GM15510 (cell line): ENCODE data around the gene ZC3H7A.
A peak's percentile ranks its signal among the peaks of the same experiment; 100 is the strongest.

Source experiments
- POLR2A ChIP-seq: IDR thresholded peaks from 3 replicates; pipeline ENCODE4 v1.6.1; 2011; ENCODE audit warnings: borderline replicate concordance; ENCODE audit not compliant: insufficient read length; ENCODE audit errors: extremely low read depth

Gene ZC3H7A

GRCh38 chr16:11791144-11791828 is 5.8 kb downstream of the ZC3H7A start:
- no peak for TF ChIP-seq POLR2A

GRCh38 chr16:11788914-11789313 is 8.1 kb downstream of the ZC3H7A start:
- TF ChIP-seq POLR2A, result no peak

GRCh38 chr16:11784038-11784369 is 13.1 kb downstream of the ZC3H7A start:
- TF ChIP-seq POLR2A, result no peak

DNA sequence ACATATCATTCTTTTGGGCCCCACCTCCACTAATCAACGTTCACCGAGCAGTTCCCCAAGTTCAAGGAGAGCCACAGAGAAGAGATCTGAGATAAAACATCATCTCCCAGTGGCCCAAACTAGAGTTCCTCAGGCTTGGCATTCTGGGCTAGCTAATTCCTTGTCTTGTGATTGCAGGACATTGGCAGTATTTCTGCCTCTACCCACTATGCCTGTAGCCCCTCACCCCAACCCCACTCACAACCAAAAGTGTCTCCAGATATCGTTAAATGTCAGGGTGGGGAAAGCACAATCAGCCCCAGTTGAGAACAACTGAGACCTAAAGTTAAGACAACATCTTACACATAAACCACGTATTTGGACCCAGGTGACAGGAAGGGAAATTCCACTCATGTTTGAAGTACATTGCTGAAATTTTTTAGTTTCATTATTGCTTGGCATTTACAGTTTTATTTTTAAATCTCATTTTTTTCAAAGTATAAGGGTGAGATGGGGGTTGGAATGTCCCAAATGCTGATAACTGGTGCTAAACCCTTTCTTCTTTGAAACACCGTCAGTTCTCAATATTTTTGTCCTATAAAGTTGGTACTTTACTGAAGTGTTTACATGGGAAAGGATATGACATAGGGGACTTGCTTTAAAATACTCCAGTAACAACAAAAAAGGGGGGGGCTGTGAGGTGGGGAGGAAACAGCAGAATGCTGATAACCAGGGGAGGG is 13.6 kb downstream of the ZC3H7A start:
- TF ChIP-seq POLR2A, result peak; percentile 26

DNA sequence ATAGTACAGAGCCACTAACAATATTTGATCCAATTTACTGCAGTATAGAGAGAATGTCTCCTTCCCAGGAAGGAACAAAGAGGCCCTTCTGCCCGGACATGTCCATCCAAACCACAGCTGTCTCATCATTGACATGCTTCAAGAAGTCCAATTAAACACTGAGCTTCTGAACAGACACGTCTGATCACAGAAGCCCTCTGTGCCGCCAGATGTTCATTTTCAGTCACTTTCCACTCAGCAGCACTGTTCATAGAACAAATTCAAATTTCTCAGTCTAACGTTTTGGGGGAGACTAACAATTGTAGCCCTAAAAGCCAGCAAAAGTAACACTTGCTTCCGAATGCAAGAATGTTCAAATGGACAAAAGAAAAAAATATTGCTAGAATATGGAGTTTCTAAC is 15.3 kb downstream of the ZC3H7A start:
- no peak for TF ChIP-seq POLR2A

DNA sequence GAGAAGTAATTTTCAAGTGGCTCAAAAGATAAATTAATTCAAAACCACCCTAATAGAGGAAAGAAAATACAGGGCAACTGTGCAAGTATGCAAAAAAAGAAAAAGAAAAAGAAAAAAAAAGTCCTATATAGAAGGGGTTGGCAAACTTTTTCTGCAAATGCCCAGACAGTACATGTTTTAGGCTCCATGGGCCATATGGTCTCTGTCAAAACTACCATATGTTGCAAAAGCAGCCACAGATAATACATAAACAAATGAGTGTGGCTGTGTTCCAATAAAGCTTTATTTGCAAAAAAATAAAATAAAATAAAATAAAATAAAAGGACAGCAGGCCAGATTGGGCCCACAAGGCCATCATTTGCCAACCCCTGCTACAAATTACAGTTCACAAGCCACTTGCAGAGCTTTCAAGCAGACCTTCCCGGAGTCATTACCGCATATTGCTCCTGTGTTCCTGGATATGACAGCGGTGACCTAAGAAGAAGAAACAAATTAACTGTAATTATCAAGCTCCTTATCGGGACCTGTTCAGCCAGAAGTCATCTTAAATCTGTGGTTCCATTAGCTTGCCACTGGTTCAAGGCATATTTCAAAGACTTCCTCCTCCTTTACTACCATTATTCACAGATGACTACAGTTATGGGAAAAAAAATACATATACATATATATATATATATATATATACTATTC is 15.9 kb downstream of the ZC3H7A start:
- no peak for TF ChIP-seq POLR2A

GRCh38 chr16:11779074-11779473 is 18.0 kb downstream of the ZC3H7A start:
- TF ChIP-seq POLR2A, result no peak

- no peak for TF ChIP-seq POLR2A
Observed at GRCh38 chr16:11774065-11774626, 22.9 kb downstream of the ZC3H7A start.

DNA sequence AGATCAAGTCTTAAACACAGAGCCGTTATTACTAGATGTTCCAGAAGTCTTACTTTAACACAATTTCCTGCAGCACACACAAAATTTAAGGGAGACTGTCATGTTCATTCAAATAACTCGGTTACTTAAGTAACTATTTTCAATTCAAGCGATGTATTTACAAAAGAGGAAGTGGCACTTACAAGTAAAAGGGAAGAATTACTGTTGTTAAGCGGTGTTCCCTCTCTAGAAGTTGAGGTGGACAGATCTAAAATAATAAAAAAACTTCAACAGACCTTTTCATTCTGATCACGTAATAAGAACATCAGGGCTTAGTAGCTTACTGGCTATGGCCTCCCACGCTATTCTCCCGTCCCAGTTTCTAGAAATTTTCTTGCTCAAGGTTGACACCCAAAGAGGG is 28.2 kb downstream of the ZC3H7A start:
- no peak for TF ChIP-seq POLR2A

DNA sequence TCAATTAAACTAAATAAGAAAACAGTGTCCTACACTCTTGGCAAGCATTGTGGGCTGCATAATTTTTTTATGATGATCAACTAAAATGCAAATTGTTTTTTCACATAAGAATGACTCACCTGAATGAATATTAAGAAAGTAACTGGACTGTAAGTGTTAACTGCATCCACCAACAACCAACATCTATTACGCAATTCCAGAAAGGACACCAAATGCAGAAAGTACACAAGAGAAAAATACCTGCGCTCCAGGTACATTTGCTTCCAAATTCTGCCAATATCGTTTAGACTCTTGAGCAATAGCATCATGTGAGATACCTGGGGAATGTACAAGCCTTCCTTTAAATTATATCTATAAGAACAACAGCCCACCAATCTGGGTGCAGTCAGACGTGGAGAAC is 34.6 kb downstream of the ZC3H7A start:
- TF ChIP-seq POLR2A, result no peak

GRCh38 chr16:11759997-11760396 is 37.1 kb downstream of the ZC3H7A start:
- no peak for TF ChIP-seq POLR2A

GRCh38 chr16:11759163-11759834 is 37.8 kb downstream of the ZC3H7A start:
- TF ChIP-seq POLR2A, result no peak

DNA sequence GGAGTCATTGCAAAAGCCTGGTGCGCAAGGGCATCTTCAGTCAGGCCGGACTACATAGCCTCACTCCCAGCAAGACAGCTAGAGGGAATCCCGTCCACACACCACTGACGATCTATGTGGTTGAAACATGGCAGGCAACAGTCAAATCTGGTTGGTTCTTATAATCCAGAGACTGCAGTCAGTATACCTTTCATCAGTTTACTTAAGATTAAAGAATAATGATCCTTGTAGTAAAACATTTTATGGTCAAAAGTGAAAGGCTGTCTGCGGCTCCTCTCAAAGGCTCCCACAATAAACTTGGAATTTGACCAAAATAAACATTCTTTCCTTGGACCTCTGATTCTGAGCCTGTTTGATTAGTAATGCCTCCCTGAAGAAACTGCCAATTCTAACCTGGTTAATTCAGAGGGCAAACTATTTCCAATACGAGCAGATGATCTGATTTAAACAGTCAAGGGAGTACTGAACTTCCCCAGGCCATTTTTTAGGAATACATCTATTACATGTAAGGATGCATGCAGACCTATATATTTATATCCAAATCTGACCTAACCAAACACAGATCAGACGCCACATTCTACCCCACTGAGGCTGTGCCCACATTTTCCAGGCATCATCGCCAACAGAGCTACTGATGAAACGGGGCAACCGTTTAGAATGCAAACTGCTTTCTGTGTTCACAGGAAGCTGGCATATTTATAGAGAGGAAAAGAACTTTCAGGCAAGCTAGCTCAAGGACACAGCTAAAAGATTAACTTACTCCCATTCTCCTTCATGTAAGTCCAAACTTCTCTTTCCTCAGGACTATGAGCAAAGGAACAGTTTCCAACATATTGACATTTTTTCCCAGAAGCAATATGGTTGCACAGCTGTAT is 39.1 kb downstream of the ZC3H7A start:
- no peak for TF ChIP-seq POLR2A

GRCh38 chr16:11756248-11756647 is 40.8 kb downstream of the ZC3H7A start:
- TF ChIP-seq POLR2A, result no peak
